IMR-90 (cell line): ENCODE data around the gene SLC6A7. TPM values are rescaled to one million over a fixed set of nuclear protein-coding genes. Genes with fewer than 3 reads are reported as not detected.

Experiments
- ATAC-seq: fragments of 200-7000 bp; cut with Tn5 transposase; 2 replicates; pipeline ENCODE4 v1.9.1; 2020; ENCODE audit warnings: low read depth, mild to moderate bottlenecking, moderate library complexity
- BruUV-seq: library from RNA; stranded (reverse); fragments of 400-500 nt; replicated peaks from 2 replicates; lab custom pipeline; 2021; lab: Mats Ljungman, UMichigan
- CTCF ChIA-PET: fragments of 300-600 bp; formaldehyde crosslinking; extraction: SDS; loops from one replicate; lab custom pipeline; 2021; ENCODE audit warnings: antibody characterized with exemption; lab: Yijun Ruan, JAX
- POLR2A ChIA-PET: fragments of 300-600 bp; sonication (Branson Sonifier 250); formaldehyde crosslinking; loops from one replicate; lab custom pipeline; 2022; ENCODE audit warnings: antibody characterized with exemption; ENCODE audit not compliant: unreplicated experiment; lab: Charles Lee
- DNase-seq: peaks from one replicate; pipeline ENCODE4 v3.0.0; 2013
- H2AFZ ChIP-seq: replicated peaks from 2 replicates; pipeline ENCODE3; 2013; ENCODE audit warnings: low read length, mild to moderate bottlenecking; ENCODE audit not compliant: poor library complexity
- H2AK5ac ChIP-seq: 2 replicates; pipeline ENCODE4 v1.6.1; 2013; ENCODE audit warnings: low read depth, low read length, inconsistent platforms
- H2AK9ac ChIP-seq: replicated peaks from 2 replicates; pipeline ENCODE3; 2013; ENCODE audit warnings: mild to moderate bottlenecking, low read depth, low read length, moderate library complexity; ENCODE audit not compliant: poor library complexity
- H2BK120ac ChIP-seq: 2 replicates; pipeline ENCODE4 v1.6.1; 2013; ENCODE audit warnings: low read depth, low read length, inconsistent platforms
- H2BK15ac ChIP-seq: 3 replicates; pipeline ENCODE4 v1.6.1; 2013; ENCODE audit warnings: low read depth, low read length, inconsistent platforms
- H2BK20ac ChIP-seq: 2 replicates; pipeline ENCODE4 v1.6.1; 2013; ENCODE audit warnings: low read depth, mild to moderate bottlenecking, inconsistent platforms, low read length, moderate library complexity
- H2BK5ac ChIP-seq: 2 replicates; pipeline ENCODE4 v1.6.1; 2013; ENCODE audit warnings: mild to moderate bottlenecking, low read depth, low read length, inconsistent platforms; ENCODE audit not compliant: poor library complexity, severe bottlenecking
- H3K14ac ChIP-seq: replicated peaks from 2 replicates; pipeline ENCODE4 v1.6.1; 2013; ENCODE audit warnings: low read depth, low read length, inconsistent platforms
- H3K18ac ChIP-seq: 2 replicates; pipeline ENCODE4 v1.6.1; 2013; ENCODE audit warnings: low read depth, low read length, control low read depth
- H3K23ac ChIP-seq: 2 replicates; pipeline ENCODE4 v1.6.1; 2013; ENCODE audit warnings: low read depth, low read length, inconsistent platforms
- H3K27ac ChIP-seq: 2 replicates; pipeline ENCODE4 v1.5.1; 2013; ENCODE audit warnings: mild to moderate bottlenecking, control low read depth, low read length; ENCODE audit not compliant: insufficient read depth
- H3K27me3 ChIP-seq: 2 replicates; pipeline ENCODE4 v1.6.1; 2013; ENCODE audit warnings: low read length; ENCODE audit not compliant: control insufficient read depth, insufficient read depth
- H3K36me3 ChIP-seq: 2 replicates; pipeline ENCODE4 v1.6.1; 2013; ENCODE audit warnings: low read length, mixed read lengths; ENCODE audit not compliant: control insufficient read depth, insufficient read depth
- H3K4ac ChIP-seq: 2 replicates; pipeline ENCODE4 v1.6.1; 2013; ENCODE audit warnings: low read depth, low read length, inconsistent platforms
- H3K4me1 ChIP-seq: 2 replicates; pipeline ENCODE4 v1.6.1; 2013; ENCODE audit warnings: low read length, mixed read lengths; ENCODE audit not compliant: control insufficient read depth, insufficient read depth
- H3K4me2 ChIP-seq: 2 replicates; pipeline ENCODE4 v1.6.1; 2013; ENCODE audit warnings: low read depth, mild to moderate bottlenecking, control low read depth, low read length, moderate library complexity
- H3K4me3 ChIP-seq: 2 replicates; pipeline ENCODE4 v1.5.1; 2013; ENCODE audit warnings: low read depth, mild to moderate bottlenecking, control low read depth, low read length, moderate library complexity; ENCODE audit not compliant: insufficient read depth
- H3K56ac ChIP-seq: 2 replicates; pipeline ENCODE4 v1.6.1; 2013; ENCODE audit warnings: low read length, inconsistent platforms; ENCODE audit not compliant: insufficient read depth; ENCODE audit errors: extremely low read depth
- H3K79me1 ChIP-seq, 2 experiments: 2 replicates each; pipeline ENCODE4 v1.6.1; 2013; ENCODE audit warnings: low read length in 2 of 2, inconsistent platforms in 1 of 2, low read depth in 1 of 2
- H3K9ac ChIP-seq: 2 replicates; pipeline ENCODE4 v1.6.1; 2013; ENCODE audit warnings: low read depth, low read length, control low read depth
- H3K9me1 ChIP-seq: 2 replicates; pipeline ENCODE4 v1.6.1; 2013; ENCODE audit warnings: low read length, inconsistent platforms; ENCODE audit not compliant: insufficient read depth
- H3K9me3 ChIP-seq: 2 replicates; pipeline ENCODE4 v1.6.1; 2013; ENCODE audit warnings: low read length; ENCODE audit not compliant: control insufficient read depth, insufficient read depth
- H4K20me1 ChIP-seq: 2 replicates; pipeline ENCODE4 v1.6.1; 2013; ENCODE audit warnings: low read length, inconsistent platforms; ENCODE audit not compliant: insufficient read depth
- H4K5ac ChIP-seq: 2 replicates; pipeline ENCODE4 v1.6.1; 2013; ENCODE audit warnings: mild to moderate bottlenecking, low read depth, low read length, control low read depth
- H4K8ac ChIP-seq, 2 experiments: 2 replicates each; pipeline ENCODE4 v1.6.1; 2013; ENCODE audit warnings: low read depth in 2 of 2, low read length in 2 of 2, control low read depth in 1 of 2, inconsistent platforms in 1 of 2
- H4K91ac ChIP-seq: 2 replicates; pipeline ENCODE4 v1.6.1; 2013; ENCODE audit warnings: low read depth, low read length, inconsistent platforms; ENCODE audit not compliant: insufficient read depth
- BHLHE40 ChIP-seq: fragments of 150-350 bp; IDR thresholded peaks from 2 replicates; pipeline ENCODE4 v1.6.1; 2016; ENCODE audit warnings: mild to moderate bottlenecking, low read depth, low read length
- CHD1 ChIP-seq: IDR thresholded peaks from 2 replicates; pipeline ENCODE4 v1.6.1; 2012; ENCODE audit warnings: low read depth, low read length, improper control_type of control experiment
- FOS ChIP-seq: fragments of 150-350 bp; IDR thresholded peaks from 2 replicates; pipeline ENCODE4 v1.6.1; 2016; ENCODE audit warnings: low read depth, low read length
- MAZ ChIP-seq: IDR thresholded peaks from 2 replicates; pipeline ENCODE4 v1.6.1; 2012; ENCODE audit warnings: low read depth, mild to moderate bottlenecking, low read length, improper control_type of control experiment, moderate library complexity, borderline replicate concordance
- MXI1 ChIP-seq: IDR thresholded peaks from 2 replicates; pipeline ENCODE4 v1.6.1; 2012; ENCODE audit warnings: low read depth, mild to moderate bottlenecking, low read length, moderate library complexity, borderline replicate concordance
- NFE2L2 ChIP-seq: fragments of 150-350 bp; IDR thresholded peaks from 2 replicates; pipeline ENCODE4 v1.6.1; 2016; ENCODE audit warnings: low read depth, mild to moderate bottlenecking, low read length
- RAD21 ChIP-seq: IDR thresholded peaks from 2 replicates; pipeline ENCODE4 v1.6.1; 2012; ENCODE audit warnings: low read length, improper control_type of control experiment
- RCOR1 ChIP-seq: IDR thresholded peaks from 2 replicates; pipeline ENCODE4 v1.6.1; 2012; ENCODE audit warnings: mild to moderate bottlenecking, low read length, improper control_type of control experiment; ENCODE audit not compliant: insufficient replicate concordance
- SMC3 ChIP-seq: fragments of 150-350 bp; IDR thresholded peaks from 2 replicates; pipeline ENCODE4 v1.6.1; 2016; ENCODE audit warnings: low read depth, mild to moderate bottlenecking, antibody characterized with exemption, low read length, moderate library complexity
- WGBS, 2 experiments: methylation state at CpG; one replicate each; pipeline versions ENCODE4 v1.1.5 to v1.1.7; 2013; ENCODE audit warnings: missing lambda C conversion rate in 2 of 2; ENCODE audit not compliant: insufficient read length in 1 of 2; ENCODE audit errors: extremely low coverage in 2 of 2; 5-methylcytosine and 5-hydroxymethylcytosine counted together
- dilution Hi-C: fragments of 300-500 bp; cut with HindIII; formaldehyde crosslinking; loops from one replicate; pipeline ENCODE4 v1.14.3; 2018; ENCODE audit warnings: low sequenced_read_pairs; ENCODE audit not compliant: unreplicated experiment
- in situ Hi-C: fragments of 300-500 bp; cut with MboI; formaldehyde crosslinking; loops from 3 replicates; pipeline ENCODE4 v1.14.3; 2019; ENCODE audit warnings: low sequenced_read_pairs, inconsistent platforms, mixed read lengths
- intact Hi-C: fragments of 100-400 bp; cut with micrococcal nuclease; formaldehyde crosslinking; loops from 2 replicates; pipeline ENCODE4 v1.10.0; 2022
- polyA plus RNA-seq, 3 experiments: library from polyadenylated mRNA; depleted of rRNA; stranded (reverse); fragments of >200 nt; gene quantifications; 2 replicates each; pipeline ENCODE4 v1.2.3, GENCODE V29; 2012; ENCODE audit warnings: low replicate concordance in 1 of 3
- total RNA-seq: library from RNA; depleted of rRNA; stranded (reverse); fragments of >200 nt; gene quantifications from 2 replicates; pipeline ENCODE4 v1.2.3, GENCODE V29; 2012
- TF ChIP-seq, protein P1 (sequence below): fragments of 150-350 bp; IDR thresholded peaks from 2 replicates; pipeline ENCODE4 v1.6.1; 2016; ENCODE audit warnings: low read depth, mild to moderate bottlenecking, low read length, moderate library complexity, borderline replicate concordance
- TF ChIP-seq, protein P2 (sequence below): fragments of 150-350 bp; IDR thresholded peaks from 2 replicates; pipeline ENCODE4 v1.6.1; 2017; ENCODE audit warnings: mild to moderate bottlenecking, antibody characterized with exemption, low read length, low read depth

Gene SLC6A7
- total and polyA plus RNA-seq, 2 of the 4 experiments (the other 2 are of a cell fraction), result under 0.01 TPM; not detected in 1

DNA sequence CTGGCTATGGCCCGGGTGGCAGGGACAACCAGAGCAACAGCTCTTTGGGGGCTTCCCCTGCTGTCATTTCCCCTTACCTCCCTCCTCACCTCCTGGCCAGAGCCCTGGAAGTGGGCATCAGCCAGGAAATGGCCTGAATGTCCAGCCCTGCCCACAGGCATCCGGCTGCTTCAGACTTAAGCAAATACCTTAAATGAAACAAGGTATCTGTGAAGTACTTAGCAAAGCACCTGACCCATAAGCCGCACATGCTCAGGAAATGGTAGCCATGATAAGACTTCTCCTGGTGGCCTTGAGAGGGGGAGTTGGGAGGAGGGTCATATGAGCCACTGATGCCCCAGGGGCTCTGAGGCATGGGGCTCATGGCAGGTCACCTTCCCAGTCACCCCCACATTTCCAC, 55.9 kb downstream of the SLC6A7 start:
- H3K9ac ChIP-seq, result no peak overlapping the region
- H3K79me1 ChIP-seq, result no peaks in the 10 kb centered on the region
- H2AK9ac ChIP-seq, result no peak overlapping the region
- no peak overlapping the region for H2BK20ac ChIP-seq
- H3K4me1 ChIP-seq, result peaks cover 8% of the 10 kb centered on the region; the same call in 1 of the 2 replicates
- DNase-seq (no peak), ATAC-seq (no peak)
- POLR2A ChIA-PET, result no interaction called here
- dilution Hi-C loops (no loop called here), intact Hi-C loops (no loop called here), in situ Hi-C loops (no loop called here)
- no peaks in the 10 kb centered on the region for H4K20me1 ChIP-seq
- H4K8ac ChIP-seq, result no peak overlapping the region
- H3K23ac ChIP-seq, result no peak overlapping the region
- CTCF ChIA-PET, result no interaction called here
- no peak overlapping the region for H3K27ac ChIP-seq
- H4K91ac ChIP-seq, result no peak overlapping the region
- H3K56ac ChIP-seq, result no peak overlapping the region
- peaks cover 9% of the 10 kb centered on the region for H3K27me3 ChIP-seq
- no peak overlapping the region for H4K5ac ChIP-seq
- no peak overlapping the region for H2BK15ac ChIP-seq
- peak overlapping the region; percentile 3 for H2AFZ ChIP-seq
- H3K9me1 ChIP-seq, result no peaks in the 10 kb centered on the region; the same call in 1 of the 2 replicates
- no peak overlapping the region for H3K4me3 ChIP-seq
- no peak overlapping the region for H2BK120ac ChIP-seq
- H2AK5ac ChIP-seq, result no peak overlapping the region
- H3K9me3 ChIP-seq, result no peaks in the 10 kb centered on the region
- TF ChIP-seq CHD1 (no peak), SMC3 (no peak), NFE2L2 (no peak), BHLHE40 (no peak), RAD21 (no peak), FOS (no peak), RCOR1 (no peak), MXI1 (no peak), MAZ (no peak)
- TF ChIP-seq, protein P1, sequence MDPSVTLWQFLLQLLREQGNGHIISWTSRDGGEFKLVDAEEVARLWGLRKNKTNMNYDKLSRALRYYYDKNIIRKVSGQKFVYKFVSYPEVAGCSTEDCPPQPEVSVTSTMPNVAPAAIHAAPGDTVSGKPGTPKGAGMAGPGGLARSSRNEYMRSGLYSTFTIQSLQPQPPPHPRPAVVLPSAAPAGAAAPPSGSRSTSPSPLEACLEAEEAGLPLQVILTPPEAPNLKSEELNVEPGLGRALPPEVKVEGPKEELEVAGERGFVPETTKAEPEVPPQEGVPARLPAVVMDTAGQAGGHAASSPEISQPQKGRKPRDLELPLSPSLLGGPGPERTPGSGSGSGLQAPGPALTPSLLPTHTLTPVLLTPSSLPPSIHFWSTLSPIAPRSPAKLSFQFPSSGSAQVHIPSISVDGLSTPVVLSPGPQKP, result no peak
- TF ChIP-seq, protein P2, sequence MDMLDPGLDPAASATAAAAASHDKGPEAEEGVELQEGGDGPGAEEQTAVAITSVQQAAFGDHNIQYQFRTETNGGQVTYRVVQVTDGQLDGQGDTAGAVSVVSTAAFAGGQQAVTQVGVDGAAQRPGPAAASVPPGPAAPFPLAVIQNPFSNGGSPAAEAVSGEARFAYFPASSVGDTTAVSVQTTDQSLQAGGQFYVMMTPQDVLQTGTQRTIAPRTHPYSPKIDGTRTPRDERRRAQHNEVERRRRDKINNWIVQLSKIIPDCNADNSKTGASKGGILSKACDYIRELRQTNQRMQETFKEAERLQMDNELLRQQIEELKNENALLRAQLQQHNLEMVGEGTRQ, result no peak
- WGBS, 2 experiments, result 33% methylated on average over 1 of the region's 3 CpGs; no CpG with 5 or more reads in 1 of the 2 experiments
- H3K4me2 ChIP-seq, result no peak overlapping the region
- H3K14ac ChIP-seq, result no peak overlapping the region
- no TSS peak for BruUV-seq
- no peak overlapping the region for H3K4ac ChIP-seq
- H2BK5ac ChIP-seq, result no peak overlapping the region
- no peaks in the 10 kb centered on the region for H3K36me3 ChIP-seq
- H3K18ac ChIP-seq, result no peak overlapping the region
